ENCODE measurements around the gene POLG.
A peak's percentile ranks its signal among the peaks of the same experiment; 100 is the strongest.

POLG gene

DNA sequence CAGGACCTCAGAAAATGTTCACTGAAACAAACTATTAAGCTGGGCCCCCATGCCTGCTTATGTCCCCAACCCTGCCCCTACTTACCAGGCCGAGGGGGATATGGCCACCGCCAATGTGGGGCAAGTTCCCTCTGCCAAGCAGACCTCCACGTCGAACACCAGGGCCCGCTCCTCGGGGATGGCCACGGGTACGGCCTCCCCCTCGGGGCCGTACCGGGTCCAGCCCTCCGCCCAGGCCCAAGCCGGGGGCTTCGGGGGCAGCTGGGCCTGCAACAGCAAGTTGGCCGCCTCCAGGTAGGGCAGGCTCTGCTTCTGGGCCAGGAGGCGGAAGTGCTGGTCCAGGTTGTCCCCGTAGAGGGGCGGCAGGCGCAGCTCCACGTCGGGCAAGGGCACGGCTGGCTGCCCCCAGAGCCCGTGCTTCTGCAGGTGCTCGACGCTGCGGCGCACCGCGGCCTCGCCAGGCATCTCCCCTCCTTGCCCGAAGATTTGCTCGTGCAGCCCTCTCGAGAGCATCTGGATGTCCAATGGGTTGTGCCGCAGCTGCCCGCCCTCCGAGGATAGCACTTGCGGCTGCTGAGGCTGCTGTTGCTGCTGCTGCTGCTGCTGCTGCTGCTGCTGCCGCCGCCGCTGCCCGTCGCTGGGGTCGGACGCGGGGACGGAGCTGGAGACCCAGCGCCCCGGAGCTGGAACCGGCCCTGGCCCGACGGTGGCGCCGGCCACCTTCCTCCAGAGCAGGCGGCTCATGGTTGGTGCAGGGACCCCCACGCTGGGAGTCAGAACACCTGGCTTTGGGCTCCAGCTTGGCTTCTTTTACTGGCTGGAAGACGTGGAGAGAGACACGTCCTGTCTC, 1.4 kb downstream of the POLG start:
- TF ChIP-seq PBX3 (CRISPR knock-in tag; IDR thresholded peaks at IDR 0.05) (no peak), ZBTB44 (tag by site-specific recombination; IDR thresholded peaks at IDR 0.05) (peak; percentile 35; the same call in 1 of the 2 replicates)
- peaks cover 10% of the 10 kb centered on the region for H3K4me1 ChIP-seq (ENCODE audit: control insufficient read depth, insufficient read depth, low read length)
- POLR2A ChIA-PET = interaction anchor here (1.3 to 3.2 kb wide), 4 partner anchors 9 to 17 kb away, joined by 3 to 21 read pairs (median 5); no protein-coding TSS in a partner anchor
- peak overlapping the region; percentile 62 for H3K27ac ChIP-seq (ENCODE audit: extremely low read depth, low read depth, low read length)
- peaks cover 34 to 55% of the 10 kb centered on the region in 2 experiments for H3K36me3 ChIP-seq (ENCODE audit: control insufficient read depth in 2 of 2, insufficient read depth in 1 of 2, low read length in 2 of 2)
- CTCF ChIA-PET = interaction anchor here (0.5 to 4.1 kb wide), 19 partner anchors 9 to 249 kb away, joined by 3 to 18 read pairs (median 3); no protein-coding TSS in a partner anchor
- no peaks in the 10 kb centered on the region for H3K9me3 ChIP-seq (ENCODE audit: control insufficient read depth, insufficient read depth, low read depth, low read length)
- peak overlapping the region; percentile 95 for H3K4me3 ChIP-seq (ENCODE audit: low read depth, low read length)

DNA sequence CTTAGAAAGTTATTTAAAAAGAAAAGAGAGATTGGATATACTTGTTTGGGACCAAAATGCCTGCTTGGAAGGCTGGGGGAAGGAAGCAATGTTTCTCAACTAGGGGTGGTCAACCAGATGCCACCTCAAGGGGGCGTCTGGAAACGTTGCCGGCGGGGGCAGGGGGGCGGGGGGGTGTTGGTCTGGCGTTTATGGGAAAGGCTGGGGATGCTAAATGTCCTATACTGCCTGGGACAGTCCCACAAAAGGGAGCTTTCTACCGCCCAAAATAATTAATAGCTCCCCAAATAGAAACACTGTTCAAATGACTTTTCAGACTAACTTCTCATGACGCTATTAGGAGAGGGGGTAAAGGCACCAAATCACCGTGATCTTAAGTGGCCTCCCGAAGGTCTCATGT, 2.2 kb downstream of the POLG start:
- H3K9me3 ChIP-seq (ENCODE audit: control insufficient read depth, insufficient read depth, low read depth, low read length) = no peaks in the 10 kb centered on the region
- no peak overlapping the region for H3K27ac ChIP-seq (ENCODE audit: extremely low read depth, low read depth, low read length)
- peaks cover 10% of the 10 kb centered on the region for H3K4me1 ChIP-seq (ENCODE audit: control insufficient read depth, insufficient read depth, low read length)
- no peak overlapping the region for H3K4me3 ChIP-seq (ENCODE audit: low read depth, low read length)
- ChIA-PET POLR2A (interaction anchor here (1.3 to 1.6 kb wide), 2 partner anchors 8 to 12 kb away, joined by 3 to 5 read pairs; no protein-coding TSS in a partner anchor), CTCF (interaction anchor here (0.5 to 4.1 kb wide), 19 partner anchors 8 to 143 kb away, joined by 3 to 18 read pairs (median 3); no protein-coding TSS in a partner anchor)
- no peak for TF ChIP-seq ZNF561 (tag by site-specific recombination; IDR thresholded peaks at IDR 0.05; ENCODE audit: borderline replicate concordance)
- TF ChIP-seq, protein P1, sequence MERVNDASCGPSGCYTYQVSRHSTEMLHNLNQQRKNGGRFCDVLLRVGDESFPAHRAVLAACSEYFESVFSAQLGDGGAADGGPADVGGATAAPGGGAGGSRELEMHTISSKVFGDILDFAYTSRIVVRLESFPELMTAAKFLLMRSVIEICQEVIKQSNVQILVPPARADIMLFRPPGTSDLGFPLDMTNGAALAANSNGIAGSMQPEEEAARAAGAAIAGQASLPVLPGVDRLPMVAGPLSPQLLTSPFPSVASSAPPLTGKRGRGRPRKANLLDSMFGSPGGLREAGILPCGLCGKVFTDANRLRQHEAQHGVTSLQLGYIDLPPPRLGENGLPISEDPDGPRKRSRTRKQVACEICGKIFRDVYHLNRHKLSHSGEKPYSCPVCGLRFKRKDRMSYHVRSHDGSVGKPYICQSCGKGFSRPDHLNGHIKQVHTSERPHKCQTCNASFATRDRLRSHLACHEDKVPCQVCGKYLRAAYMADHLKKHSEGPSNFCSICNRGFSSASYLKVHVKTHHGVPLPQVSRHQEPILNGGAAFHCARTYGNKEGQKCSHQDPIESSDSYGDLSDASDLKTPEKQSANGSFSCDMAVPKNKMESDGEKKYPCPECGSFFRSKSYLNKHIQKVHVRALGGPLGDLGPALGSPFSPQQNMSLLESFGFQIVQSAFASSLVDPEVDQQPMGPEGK (tag by site-specific recombination; IDR thresholded peaks at IDR 0.05) = peak; percentile 52; the same call in 1 of the 2 replicates
- TF ChIP-seq ZNF488 (tag by site-specific recombination; IDR thresholded peaks at IDR 0.05) = no peak
- TF ChIP-seq, protein P2, sequence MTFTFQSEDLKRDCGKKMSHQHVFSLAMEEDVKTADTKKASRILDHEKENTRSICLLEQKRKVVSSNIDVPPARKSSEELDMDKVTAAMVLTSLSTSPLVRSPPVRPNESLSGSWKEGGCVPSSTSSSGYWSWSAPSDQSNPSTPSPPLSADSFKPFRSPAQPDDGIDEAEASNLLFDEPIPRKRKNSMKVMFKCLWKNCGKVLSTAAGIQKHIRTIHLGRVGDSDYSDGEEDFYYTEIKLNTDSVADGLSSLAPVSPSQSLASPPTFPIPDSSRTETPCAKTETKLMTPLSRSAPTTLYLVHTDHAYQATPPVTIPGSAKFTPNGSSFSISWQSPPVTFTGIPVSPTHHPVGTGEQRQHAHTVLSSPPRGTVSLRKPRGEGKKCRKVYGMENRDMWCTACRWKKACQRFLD (tag by site-specific recombination; IDR thresholded peaks at IDR 0.05) = no peak
- peaks cover 42 to 63% of the 10 kb centered on the region in 2 experiments for H3K36me3 ChIP-seq (ENCODE audit: control insufficient read depth in 2 of 2, insufficient read depth in 1 of 2, low read length in 2 of 2)

DNA sequence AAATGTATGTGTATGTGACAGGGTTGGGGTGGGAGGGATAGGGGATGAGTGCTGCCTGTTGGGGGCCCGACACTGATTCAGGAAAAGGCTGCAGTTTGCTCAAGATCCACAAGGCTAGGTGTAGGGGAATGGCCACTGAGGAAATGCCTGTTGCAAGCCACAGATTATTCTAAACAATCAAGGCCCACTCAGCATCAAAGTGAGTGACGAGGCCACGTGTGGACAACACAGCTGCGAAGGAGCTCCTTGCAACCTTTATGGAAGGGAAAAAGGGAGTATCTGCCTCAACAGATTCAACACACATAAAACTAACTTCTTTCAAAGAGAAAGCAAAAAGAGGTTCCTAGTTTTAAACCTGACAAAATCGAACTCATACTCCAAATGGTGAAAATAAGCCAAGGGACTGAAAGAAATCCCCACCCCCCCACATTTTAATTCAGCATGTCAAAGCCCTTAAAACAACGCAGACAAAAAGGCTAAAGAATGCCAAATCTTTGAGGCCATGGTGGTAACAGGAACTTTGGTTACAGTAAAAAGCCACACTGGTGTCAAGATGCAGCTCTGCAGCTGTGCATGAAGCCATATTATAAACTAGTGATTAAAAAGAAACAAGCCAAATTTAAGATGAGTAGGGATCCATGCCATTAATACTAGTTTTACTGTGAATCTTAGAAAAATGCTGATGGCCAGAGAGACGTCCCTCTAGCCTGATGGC, 3.6 kb downstream of the POLG start:
- H3K36me3 ChIP-seq (ENCODE audit: control insufficient read depth in 2 of 2, insufficient read depth in 1 of 2, low read length in 2 of 2) = peaks cover 54 to 77% of the 10 kb centered on the region in 2 experiments
- TF ChIP-seq ZNF707 (tag by site-specific recombination; IDR thresholded peaks at IDR 0.05) (no peak), ZNF488 (tag by site-specific recombination; IDR thresholded peaks at IDR 0.05) (no peak), ZNF362 (tag by site-specific recombination; IDR thresholded peaks at IDR 0.05) (no peak), ZNF133 (tag by site-specific recombination; IDR thresholded peaks at IDR 0.05) (no peak), ZNF624 (tag by site-specific recombination; IDR thresholded peaks at IDR 0.05) (no peak), ZIC2 (tag by site-specific recombination; IDR thresholded peaks at IDR 0.05) (no peak)
- no peak overlapping the region for H3K4me3 ChIP-seq (ENCODE audit: low read depth, low read length)
- no peak overlapping the region for H3K27ac ChIP-seq (ENCODE audit: extremely low read depth, low read depth, low read length)
- no peaks in the 10 kb centered on the region for H3K9me3 ChIP-seq (ENCODE audit: control insufficient read depth, insufficient read depth, low read depth, low read length)
- ChIA-PET POLR2A (interaction anchor here (0.7 to 1.7 kb wide), 4 partner anchors 8 to 86 kb away, joined by 3 to 5 read pairs (median 4); no protein-coding TSS in a partner anchor), CTCF (interaction anchor here (0.6 to 4.1 kb wide), 6 partner anchors 11 to 124 kb away, joined by 3 to 18 read pairs (median 5); no protein-coding TSS in a partner anchor)
- peaks cover 10% of the 10 kb centered on the region for H3K4me1 ChIP-seq (ENCODE audit: control insufficient read depth, insufficient read depth, low read length)
